Measurements from ENCODE around the gene AMH.

AMH gene

DNA sequence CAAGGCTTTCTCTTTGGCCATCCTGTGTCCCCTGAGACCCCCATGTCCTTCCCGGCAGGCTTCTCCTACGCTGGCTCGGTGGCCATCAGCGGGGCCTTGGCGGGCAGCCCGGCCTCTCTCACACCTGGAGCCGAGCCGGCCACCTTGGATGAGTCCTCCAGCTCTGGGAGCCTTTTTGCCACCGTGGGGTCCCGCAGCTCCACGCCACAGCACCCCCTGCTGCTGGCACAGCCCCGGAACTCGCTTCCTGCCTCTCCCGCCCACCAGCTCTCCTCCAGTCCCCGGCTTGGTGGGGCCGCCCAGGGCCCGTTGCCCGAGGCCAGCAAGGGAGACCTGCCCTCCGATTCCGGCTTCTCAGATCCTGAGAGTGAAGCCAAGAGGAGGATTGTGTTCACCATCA lies 27.2 kb upstream of the AMH start:
- no peak for DNase-seq

DNA sequence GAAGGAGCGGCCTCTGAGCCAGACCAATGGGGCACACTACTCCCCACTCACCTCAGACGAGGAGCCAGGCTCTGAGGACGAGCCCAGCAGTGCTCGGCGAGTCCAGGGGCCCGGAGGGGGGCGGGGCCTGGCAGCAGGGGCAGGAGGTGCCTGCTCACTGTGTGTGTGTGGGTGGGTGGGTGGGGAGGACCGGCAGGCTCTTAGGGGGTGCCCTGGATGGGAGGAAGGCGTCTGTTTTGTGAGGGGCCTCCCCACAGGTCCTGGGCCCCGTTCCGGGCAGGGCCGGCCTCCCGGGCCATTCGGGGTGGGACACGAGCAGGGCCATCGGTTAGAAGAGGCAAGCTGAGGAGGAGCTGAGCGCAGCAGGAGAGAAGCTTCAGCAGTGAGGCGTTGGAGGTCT lies 25.7 kb upstream of the AMH start:
- DNase-seq = no peak

DNA sequence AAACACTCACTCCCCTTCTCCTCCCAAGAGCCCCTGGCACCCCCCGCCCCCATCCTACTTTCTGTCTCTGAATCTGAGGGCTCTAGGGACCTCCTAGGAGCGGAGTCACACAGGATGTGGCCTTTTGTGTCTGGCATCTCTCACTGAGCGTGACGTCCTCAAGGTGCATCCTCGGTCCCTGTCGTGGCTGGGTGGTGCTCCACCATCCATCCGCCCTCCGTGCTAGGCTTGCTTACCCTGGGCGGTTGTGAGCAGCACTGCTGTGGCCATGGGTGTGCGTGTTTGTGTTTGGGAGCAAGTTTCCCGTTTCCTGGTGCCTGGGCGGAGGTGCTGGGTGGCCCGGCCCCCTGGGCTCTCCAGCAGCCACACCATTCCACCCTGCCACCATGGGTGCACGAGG lies 25.2 kb upstream of the AMH start:
- DNase-seq = no peak

DNA sequence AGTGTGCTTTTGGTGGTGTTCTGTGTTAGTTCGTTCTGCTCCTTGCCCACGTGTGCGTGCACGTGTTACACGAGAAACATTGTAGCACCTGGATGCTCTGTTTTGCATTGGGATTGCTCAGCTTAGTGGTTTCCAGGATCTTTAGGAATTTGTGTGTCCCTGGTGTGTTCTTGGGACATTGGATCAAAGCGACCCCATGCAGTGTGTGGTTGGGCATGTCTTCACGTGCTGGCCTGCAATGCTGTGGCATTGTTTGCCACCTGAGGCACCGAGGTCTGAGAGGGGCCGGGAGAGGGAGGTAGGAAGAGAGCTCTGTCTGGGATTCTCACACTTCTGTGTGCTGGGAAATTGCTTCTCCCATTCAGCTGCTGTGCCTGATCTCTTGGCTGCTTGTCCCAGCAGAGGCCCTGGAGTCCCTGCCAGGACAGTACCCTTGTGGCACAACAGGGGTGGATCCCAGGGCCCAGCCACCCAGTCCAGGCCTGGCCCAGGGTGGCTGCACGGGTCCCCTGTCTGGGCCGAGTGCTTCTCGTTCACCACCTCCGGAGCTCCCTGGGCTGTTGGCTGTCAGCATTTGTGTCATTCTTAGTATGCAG lies 24.3 kb upstream of the AMH start:
- no peak for DNase-seq

DNA sequence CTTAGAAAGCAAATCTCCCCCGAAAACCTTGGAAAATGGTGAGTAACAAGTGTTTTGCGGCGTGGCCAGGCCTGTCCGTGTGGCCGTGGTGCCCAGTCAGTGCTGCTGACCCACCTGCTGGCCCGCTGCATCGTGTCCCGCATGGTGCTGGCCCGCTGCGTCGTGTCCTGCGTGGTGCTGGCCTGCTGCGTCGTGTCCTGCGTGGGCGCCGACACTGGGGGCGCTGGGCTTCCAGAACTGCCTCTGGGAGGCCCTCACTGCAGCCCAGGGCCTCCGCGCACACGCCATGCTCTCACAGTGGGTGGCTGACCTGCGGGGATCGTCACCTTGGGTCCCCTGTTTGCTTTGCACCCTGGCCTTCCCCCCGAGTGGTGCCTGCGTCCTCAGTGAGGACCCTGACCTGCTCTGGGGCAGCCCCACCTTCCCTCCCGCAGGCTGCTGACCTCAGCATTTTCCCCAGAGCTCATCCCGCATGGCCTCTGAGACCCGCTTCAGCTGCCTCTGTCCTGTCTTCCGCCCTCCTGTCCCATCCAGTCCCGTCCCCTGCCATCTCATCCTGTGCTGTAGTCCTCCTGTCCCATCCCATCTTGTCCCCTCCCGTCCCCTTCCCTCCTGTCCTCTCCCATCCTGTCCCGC lies 23.6 kb upstream of the AMH start:
- no peak for DNase-seq

DNA sequence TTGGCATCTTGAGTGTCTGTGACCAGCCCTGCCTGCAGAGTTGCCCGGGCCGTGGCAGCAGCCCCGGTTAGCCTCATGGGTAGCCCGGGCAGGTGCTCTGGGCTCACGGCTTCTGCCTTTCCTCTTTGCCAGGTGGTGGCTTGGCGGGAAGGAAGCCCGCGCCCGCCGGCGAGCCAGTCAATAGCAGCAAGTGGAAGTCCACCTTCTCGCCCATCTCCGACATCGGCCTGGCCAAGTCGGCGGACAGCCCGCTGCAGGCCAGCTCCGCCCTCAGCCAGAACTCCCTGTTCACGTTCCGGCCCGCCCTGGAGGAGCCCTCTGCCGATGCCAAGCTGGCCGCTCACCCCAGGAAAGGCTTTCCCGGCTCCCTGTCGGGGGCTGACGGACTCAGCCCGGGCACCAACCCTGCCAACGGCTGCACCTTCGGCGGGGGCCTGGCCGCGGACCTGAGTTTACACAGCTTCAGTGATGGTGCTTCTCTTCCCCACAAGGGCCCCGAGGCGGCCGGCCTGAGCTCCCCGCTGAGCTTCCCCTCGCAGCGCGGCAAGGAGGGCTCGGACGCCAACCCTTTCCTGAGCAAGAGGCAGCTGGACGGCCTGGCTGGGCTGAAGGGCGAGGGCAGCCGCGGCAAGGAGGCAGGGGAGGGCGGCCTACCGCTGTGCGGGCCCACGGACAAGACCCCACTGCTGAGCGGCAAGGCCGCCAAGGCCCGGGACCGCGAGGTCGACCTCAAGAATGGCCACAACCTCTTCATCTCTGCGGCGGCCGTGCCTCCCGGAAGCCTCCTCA lies 22.9 kb upstream of the AMH start:
- DNase-seq = no peak

DNA sequence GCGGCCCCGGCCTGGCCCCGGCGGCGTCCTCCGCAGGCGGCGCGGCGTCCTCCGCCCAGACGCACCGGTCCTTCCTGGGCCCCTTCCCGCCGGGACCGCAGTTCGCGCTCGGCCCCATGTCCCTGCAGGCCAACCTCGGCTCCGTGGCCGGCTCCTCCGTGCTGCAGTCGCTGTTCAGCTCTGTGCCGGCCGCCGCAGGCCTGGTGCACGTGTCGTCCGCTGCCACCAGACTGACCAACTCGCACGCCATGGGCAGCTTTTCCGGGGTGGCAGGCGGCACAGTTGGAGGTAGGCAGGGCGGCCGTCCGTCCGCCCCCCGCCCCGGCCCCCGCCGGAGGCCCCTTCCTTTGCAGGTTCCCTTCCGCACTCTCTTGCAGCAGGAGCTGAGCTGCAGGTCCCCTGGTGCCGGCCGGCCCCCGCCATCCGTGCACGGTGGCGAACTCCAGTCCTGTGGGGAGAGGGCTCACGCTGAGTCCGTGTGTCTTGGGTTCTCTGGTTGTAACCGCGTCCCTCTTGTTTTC lies 22.2 kb upstream of the AMH start:
- no peak for DNase-seq

DNA sequence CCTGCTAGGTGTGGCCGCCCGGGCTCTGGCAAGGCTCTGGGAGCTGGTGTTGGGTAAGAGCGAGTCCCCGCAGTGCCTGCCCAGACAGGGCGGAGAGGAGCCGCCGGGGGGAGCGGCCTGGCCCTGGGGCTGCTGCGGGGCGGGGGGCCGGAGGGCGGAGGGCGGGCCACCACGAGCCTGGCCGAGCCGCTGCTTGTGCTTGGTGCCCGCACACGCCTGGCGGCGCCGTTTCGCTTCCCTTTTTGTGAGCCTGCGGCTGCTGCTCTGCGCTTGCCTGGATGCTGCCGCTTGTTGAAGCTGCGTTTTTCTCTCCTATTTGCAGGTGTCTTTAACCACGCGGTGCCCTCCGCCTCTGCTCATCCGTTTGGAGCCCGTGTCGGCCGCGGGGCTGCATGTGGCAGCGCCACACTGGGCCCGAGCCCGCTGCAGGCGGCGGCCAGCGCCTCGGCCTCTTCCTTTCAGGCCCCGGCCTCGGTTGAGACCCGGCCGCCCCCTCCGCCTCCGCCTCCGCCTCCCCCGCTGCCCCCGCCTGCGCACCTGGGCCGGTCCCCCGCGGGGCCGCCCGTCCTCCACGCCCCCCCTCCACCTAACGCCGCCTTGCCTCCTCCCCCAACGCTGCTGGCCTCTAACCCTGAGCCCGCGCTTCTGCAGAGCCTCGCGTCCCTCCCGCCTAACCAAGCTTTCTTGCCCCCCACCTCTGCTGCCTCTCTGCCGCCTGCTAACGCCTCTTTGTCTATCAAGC lies 21.5 kb upstream of the AMH start:
- no peak for DNase-seq

DNA sequence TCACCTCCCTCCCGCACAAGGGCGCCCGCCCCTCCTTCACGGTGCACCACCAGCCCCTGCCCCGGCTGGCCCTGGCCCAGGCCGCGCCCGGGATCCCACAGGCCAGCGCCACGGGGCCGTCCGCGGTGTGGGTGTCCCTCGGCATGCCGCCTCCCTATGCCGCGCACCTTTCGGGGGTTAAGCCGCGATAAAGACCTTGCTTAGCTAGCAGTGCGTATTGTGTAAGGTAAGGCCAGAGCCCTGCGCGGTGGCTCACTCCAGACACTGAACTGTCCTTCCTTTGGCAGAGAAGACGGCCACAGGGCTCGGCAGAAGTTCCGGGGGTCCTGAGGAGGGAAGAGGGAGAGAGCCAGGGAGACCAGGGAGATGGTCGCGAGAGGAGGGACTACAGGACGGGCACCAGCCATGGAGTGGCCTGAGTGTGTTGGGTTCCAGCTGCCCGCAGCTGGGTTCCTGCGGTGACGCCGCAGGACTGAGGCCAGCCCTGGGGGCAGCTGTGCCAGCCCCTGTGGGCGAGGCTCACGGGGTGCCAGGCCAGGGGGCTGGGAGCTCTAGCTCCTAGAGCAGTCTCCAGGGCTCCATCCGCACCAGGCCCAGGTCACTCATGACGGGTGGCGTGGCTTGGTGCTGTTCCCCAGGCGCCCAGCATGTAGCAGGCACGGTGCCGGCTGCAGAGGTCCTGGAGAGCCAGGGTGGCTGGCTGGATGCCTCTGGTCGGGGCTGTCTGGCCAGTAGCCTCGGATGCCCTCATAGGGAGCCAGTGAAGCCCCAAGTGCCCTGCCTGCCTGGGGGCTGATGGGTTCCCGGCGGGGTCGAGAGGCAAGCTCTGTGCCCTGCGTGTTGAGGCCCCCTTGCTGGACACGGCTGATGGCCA lies 20.7 kb upstream of the AMH start:
- no peak for DNase-seq

DNA sequence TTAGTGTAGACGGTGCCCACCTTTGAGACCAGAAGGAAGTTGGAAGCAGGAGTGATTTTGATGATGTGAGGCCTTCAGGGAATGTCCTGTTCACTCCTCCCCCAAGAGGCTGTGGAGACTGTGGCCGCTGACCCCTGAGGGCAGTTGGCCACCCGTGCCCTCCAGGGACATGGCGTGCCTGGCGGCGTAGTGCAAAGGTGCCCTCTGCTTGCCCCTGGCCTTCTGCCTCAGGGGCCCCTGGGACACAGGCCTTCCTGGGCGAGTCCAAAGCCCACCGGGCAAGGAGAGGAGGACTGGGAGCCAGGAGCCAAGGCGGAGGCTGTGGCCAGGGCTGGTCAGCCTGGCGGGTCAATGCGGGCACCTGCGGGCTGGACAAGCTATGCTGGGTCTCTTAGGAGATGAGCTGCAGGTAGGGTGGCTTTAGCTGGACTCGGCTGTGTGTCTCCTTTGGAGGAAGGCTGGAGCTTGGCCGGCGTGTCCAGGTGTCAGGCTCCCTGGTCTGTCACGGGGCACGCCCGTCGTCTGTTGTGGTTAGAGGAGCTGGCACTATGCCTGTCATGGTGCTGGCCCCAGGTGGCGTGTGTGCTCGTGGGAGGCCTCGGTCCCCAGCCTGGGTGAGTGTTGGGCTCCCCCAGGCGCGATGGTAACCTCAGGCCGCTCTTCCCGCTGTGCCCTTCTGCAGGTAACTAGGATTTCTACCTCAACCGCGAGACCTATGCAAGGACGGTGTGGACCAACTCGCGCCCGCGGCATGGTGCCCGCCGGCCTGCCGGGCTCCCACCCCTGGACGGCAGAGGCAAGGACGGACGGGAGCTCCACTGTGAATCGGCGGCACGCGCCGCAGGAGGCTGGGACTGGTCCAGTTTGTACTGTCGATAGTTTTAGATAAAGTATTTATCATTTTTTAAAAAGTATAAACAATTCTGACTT lies 19.8 kb upstream of the AMH start:
- no peak for DNase-seq

DNA sequence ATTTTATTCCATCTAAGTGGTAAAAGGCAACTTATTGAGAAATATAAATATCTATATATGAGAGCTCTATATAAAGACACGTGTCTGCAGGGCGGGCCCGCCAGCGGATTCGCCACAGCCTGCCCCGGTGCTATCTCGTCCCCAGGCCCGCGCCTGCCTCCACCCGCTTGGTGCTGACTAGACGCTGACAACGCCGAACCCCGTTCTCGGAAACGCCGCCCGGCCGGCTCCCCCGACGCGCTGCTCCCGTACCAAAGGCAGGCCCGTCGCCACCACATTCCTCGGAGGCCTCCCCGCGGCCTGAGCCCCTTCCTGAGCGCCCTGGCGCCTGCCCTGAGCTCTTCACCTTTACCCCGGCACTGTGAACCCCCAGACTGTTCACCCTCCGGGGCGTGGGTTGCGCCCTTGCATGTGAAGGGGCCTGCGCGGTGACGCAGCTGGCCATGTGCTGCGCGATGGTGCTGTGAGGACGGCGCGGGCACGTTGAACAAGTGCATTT lies 19.0 kb upstream of the AMH start:
- no peak for DNase-seq

DNA sequence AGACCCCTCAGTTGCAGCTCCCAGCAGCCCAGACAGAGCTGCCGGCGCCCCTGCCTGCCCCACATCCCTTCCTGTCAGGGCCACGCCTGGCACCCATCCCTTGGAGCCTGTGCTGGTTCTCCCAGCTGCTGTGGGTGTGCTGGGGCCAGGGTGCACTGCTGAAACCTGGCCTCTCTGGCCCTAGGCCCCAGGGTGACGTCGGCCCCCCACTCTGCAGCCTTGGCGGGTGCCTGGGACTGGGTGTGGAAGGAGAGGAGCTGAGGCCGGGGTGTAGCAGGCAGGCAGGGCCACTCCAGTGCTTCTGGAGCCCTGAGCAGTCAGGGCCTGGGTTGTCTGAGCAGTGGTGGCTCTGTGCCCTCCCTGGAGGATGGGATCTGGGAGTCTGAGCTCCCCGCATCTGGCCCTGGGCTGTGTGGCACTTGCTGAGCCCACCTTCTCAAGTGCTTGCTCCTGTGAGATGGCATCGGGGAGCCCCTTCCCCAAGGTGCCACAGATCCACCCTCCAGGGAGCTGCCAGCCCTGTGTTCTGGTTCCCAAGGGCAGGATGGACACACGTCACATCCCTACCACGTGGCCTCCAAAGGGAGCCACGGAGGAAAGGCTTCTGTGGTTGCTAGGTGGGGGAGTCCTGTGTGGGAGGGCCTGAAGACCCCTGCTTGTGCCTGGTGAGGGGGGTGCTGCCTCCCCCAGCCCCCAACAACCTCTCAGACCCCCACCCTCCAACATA lies 18.2 kb upstream of the AMH start:
- DNase-seq = no peak

DNA sequence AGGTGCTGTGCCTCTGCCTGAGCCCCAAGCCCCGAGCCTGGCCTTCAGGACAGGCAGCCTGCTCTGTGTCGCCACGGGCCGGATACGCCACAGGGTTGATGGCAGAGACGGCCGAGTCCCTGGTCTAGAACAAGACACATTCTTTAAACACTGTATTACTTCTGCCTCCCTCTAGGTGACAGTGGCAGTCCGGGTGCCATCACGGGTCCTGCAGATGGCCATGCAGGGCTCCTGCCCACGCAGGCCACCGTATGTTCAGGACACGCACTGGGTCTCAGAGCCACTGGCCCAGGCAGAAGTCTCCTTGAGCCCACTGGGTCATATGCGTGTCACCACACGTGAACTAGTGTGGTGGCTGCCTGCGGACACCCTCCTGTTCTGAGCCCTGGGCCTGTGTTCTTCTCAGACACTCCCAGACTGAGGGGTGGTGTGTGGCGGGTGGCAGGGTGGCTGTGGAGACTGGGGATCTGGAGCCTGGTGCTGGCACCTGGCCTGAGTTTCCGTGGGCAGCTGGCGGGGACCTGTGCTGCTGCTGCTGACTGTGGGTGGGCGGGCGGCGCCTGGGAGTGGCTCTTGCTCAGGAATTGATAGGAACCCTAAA lies 17.4 kb upstream of the AMH start:
- no peak for DNase-seq

DNA sequence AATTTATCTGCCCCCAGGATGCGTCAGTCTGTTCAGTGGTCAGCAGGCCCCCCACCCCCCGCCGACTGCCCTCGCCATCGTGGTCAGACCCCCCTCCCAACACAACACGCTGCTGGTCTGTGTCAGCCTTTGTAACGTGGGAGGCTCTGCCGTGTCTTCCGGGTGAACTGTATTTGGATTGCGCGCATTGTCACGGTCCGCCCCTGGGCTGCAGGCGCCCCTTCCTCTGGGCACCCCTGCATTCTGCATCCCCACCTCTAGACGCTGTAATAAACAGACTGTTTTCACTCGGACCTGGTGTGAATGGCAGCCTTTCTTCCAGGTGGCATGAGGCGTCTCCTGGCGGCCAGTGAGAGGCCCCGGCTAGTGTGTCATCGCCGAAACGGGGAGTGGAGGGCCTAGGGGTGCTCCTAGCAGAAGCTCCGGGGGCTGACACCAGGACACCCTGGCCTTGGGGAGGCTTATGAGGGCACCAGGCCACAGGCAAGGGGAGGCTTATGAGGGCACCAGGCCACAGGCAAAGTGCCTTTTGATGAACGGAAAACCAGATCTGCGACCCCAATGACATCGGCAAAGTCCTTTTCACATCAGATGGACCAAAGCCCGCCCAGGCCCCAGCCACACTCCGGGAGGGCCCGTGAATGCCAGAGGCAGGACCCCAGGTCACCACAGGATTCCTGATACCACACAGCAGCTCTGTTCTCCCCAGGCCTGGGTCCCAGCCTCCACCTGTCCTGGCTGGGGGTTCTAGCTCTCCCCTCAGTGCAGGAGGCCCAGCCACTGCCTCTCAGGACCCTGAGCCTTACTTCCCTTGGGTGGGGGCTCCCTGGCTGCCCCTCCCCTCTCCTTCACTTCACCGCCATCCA lies 16.6 kb upstream of the AMH start:
- DNase-seq = no peak

DNA sequence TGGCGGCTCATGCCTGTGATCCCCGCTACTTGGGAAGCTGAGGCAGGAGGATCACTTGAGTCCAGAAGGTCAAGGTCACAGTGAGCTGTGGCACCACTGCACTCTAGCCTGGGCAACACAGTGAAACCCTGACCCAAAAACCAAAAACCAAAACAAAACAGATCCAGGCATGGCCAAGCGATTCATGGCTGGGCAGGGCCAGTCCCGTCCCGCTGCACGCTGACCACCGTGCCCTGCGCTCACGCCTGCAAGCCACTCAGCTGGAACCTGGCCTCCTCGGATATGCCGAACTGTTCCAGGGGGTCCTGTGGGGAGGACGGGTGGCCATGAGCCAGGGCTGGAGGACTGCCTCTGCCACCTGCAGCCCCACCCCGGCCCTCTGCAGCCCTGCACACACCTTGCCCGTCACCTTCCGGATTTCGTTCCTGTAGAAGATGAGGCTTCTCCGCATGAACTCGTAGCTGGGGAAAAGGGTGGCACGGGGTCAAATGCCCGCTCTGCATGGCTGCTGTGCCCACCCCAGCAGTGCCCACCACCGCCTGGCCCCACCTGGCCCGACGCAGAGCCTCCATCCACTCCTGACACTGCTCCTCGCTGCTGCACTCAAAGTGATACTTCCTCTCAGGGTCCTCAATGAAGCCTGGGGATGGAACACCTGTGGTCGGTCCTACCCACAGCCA lies 15.4 kb upstream of the AMH start:
- DNase-seq = no peak

DNA sequence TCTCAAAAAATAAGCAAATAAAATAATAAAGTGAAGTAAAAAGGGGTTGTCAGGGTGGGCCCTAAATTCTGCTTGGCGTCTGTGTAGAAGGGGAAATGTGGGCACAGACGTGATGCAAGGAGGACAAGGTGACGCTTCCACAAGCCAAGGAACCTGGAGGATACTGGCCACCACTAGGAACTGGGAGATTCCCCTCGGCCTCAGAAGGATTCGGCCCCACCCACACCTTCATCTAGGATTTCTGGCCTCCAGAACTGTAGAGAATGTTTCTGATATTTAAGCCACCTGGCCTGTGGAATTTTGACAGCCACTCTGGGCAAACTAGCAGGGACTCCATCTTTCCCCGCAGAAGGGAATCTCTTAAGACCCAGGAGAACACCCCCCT lies 14.1 kb upstream of the AMH start:
- DNase-seq = no peak

DNA sequence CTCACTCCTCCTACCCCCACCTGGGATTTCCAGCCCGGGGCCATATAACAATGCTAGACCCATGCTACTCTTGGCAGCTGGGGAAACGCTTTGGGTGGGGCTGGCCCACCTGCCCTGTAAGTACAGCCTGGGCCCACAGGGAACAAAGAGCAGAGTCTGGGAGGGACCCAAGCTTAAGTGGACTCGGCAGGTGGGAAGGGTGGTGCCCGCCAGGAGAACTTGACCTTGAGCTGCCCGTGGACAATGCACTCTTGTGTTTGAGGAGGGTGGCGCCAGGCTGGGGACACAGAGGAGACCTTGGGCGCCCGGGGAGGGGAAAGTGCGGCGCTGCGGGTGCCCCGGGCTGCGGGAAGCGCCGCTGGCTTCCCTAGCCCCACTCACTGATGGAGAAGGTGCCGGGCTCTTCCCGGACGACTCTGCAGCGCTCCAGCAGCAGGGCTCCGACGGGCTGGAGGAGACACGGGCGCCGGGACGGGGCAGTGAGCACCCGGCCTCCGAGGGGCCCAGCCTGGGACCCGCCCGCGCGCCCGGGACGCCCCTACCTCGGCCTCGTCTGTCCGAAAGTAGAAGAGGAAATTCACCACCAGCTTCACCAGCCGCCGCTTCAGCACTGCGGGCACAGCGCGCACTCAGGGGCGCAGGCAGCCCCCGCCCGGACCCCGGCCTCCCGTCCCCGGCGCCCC lies 13.6 kb upstream of the AMH start:
- no peak for DNase-seq

DNA sequence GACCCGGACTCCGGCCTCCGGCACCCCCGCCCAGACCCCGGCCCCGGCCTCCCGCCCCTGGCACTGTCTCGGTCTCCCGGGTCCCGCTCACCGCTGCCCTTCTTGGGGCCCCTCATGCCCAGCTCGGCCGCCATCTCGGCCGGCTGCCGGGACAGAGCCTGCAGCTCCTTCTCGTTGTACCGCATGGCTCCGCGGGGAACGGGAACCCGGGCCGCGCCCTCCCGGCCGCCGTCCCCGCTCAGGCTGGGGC lies 13.1 kb upstream of the AMH start:
- DNase-seq = no peak
